HUDEP-2 (cell line): Measurements from ENCODE around the gene MTA2.

Source experiments
- DNase-seq, 76 experiments: peaks; one replicate each; lab custom pipeline; 2025; ENCODE audit not compliant: unreplicated experiment in 76 of 76; lab: John Stamatoyannopoulos, UW

Gene MTA2

GRCh38 chr11:62613291-62613778, 11.7 kb upstream of the MTA2 start:
- DNase-seq, result no peak

DNA sequence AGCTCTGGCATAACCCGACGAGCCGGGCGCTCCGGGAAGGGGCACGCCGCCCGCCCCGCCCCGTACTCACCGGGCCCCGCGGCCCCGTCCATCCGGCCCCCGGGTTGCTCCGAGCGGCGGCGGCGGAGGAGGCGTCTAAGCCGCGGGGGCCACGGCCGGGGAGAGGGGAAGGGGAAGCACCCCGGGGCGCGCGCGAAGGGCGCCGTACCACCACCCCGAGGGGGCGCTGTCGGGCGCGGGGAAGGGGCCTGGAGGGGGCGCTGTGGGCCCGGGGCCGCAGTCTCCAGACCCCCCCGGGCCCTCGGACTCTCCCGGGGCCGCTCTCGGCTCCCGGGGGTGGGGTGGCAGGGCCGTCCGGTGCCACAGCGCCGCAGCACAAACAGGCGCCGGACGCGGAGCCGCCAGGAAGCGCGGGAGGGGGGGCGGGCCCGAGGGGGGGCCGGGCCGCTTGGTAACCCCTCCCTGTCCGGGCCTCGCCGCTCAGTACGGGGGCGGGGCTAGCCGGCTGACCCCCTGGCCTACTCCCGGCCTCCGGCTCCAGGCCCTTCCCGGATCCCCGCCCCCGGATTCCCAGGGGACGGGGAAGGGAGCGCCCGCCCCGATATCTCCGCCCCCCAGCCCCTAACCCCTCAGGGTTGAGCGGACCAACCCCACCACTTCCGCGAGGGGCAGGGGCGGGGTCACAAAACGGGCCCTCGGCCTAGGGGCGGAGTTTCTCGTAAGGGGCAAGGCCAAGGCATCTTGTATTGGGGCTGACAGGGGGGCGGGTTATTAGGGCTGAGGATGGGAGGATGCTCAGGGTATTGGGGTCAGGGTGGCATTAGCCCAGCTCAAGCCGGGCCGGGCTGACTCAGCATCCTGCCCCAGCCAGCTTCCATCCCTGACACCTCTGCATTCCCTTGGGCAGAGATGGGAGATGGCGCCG, 11.0 kb upstream of the MTA2 start, which contains the start of the genes EML3 and ROM1:
Gene EML3, minus strand, starts transcription at position 410 of the 925 bp plus-strand sequence. Its CDS starts 318 bp downstream, at position 92.
Gene ROM1, plus strand, starts transcription at position 892 of the 925 bp plus-strand sequence. Its CDS starts 25 bp downstream, at position 917.
- DNase-seq, result peak in 66 of 76 experiments; percentile 37 to 92 (median 75)

DNA sequence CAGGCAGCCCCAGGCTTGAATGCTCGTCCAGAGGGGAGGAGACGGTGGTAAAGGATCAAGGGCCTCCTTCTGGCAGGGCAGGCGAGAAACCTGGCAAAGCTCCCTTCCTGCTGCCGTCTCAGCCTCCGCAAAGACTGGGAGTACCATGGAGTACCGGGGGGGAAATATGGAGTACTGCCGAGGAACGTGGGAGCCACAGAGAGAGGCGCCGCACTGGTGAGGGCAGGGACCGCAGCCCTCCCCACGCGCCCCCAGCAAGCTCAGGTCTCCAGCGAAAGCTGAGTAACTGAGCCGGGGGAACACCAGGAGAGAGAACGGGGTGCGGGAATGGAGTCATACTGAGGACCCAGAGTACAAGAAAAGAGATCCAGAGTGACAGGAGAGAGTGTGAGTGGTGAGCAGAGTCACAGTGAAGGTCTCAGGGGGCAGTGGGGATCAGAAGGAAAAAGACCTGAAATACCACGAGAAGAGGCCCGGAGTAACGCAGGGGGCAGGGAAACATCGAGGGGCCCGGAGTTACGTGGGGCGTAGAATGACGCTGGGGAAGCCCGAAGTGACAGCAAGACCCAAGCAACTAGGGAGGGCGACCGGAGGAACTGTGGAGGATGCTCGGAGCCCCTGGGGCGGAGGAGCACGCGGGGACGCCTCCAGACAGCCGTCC, 10.2 kb upstream of the MTA2 start:
- DNase-seq, result peak in 26 of 76 experiments; percentile 7 to 68 (median 38)

DNA sequence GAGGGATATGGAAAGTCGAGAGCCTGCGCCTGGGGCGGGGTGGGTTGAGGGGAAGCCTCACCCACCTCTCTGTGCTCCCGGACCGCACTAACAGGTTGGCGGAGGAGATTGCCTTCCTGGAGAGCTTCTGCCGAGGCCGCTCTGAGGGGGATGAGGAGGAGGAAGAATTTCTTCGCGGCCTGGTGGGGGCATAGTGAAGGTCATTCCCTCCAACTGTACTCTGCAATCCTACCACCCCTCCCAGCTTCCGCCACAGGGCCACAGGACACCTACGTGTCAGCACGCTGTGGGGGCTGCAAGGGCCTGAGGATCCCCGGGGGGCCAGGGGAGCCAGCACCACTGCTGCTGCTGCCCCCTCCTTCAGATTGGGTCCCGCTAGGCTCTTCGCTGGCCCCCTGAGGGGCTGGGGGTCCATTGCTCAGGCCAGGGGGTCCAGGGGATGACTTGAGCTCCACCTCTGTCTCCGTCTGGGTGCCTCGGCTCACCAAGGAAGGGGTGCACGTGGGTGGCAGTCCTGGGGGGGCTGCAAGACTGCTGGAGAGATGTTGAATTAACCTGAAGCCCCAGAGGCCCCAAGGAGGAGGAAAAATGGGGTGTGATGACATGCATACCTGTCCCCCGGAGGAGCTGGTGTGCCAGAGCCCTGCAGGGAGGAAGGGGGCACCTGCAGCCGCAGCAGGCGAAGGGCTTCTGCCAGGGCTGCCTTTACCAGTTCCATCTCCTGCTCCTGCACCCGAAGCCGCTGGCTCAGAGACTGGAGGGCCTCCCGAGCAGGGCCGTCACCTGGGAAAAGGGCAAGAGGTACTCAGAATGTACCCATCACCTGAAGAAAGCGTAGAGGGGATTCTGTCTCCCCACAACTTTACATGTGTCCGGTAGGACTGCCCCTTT, 9.4 kb upstream of the MTA2 start:
- DNase-seq, result no peak

- no peak for DNase-seq
Observed at GRCh38 chr11:62610403-62610802, 8.7 kb upstream of the MTA2 start.

DNA sequence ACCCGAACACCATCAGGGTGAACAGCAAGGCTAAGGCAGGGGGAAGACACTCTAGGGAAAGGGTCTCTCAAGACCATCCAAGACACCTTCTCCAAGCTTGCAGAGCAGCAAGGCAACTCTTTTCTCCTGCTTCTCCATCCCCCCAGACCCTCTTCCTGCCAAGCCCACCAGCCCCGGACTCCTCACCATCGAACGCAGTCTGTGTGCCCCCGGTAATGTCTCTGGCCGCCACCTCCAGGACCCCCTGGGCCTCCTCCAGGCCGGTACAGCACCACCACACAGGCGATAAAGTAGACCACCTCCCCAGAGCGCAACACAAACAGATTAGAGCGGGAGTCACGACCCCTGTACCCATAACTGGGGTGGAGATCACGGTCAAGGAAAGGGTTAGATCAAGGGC, 7.1 kb upstream of the MTA2 start:
- DNase-seq, result no peak

DNA sequence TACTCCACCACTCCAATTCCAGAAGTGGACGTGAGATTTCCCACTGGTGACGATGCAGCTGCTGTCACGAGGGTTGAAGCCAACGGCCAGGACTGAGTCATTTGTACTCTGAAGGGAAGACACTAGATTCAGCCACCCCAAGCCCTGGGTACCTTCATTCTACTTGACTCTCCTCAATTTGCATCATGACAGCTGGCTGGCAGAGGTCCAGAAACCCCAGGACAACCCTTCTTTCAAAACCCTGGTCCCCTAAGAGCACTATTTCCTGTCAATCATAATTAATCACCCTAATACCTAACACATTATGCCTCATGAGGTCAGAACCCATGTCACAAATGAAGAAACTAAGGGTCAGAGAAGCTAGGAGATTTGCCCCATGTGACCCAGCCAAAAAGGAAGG, 6.0 kb upstream of the MTA2 start:
- DNase-seq, result peak in 2 of 76 experiments; percentile 3 to 5

- DNase-seq, result no peak
Observed at GRCh38 chr11:62605902-62606301, 4.2 kb upstream of the MTA2 start.

- DNase-seq, result no peak
Observed at GRCh38 chr11:62605467-62605866, 3.8 kb upstream of the MTA2 start.

DNA sequence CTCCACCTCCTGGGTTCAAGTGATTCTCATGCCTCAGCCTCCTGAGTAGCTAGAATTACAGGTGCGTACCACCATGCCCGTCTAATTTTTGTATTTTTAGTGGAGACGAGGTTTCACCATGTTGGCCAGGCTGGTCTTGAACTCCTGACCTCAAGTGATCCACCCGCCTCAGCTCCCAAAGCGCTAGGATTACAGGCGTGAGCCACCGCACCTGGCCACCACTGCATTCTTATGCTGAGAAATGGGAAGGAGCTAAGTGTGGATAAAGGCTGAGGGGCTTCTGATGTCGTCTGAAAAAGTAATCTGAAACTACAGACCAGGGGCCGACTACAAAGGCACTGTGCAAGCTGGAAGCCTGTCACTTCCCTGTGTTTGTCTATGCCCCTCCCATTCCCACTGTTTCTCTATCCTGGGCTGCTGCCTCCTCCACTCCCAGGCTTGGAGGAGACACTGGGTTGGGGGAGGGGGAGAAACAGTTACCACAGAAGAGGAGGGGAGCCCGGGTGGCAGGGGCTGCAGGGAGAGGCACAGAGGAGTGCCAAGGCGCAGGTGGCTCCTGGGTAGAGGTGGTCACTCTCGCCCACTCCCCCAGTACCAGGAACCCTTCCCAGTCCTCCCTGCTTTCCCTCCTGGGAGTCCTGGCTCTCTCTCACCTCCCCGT, 2.9 kb upstream of the MTA2 start:
- no peak for DNase-seq

GRCh38 chr11:62603776-62604299, 2.2 kb upstream of the MTA2 start:
- peak in 7 of 76 experiments; percentile 10 to 40 (median 25) for DNase-seq

- DNase-seq, result no peak
Observed at GRCh38 chr11:62603072-62603408, 1.4 kb upstream of the MTA2 start.

DNA sequence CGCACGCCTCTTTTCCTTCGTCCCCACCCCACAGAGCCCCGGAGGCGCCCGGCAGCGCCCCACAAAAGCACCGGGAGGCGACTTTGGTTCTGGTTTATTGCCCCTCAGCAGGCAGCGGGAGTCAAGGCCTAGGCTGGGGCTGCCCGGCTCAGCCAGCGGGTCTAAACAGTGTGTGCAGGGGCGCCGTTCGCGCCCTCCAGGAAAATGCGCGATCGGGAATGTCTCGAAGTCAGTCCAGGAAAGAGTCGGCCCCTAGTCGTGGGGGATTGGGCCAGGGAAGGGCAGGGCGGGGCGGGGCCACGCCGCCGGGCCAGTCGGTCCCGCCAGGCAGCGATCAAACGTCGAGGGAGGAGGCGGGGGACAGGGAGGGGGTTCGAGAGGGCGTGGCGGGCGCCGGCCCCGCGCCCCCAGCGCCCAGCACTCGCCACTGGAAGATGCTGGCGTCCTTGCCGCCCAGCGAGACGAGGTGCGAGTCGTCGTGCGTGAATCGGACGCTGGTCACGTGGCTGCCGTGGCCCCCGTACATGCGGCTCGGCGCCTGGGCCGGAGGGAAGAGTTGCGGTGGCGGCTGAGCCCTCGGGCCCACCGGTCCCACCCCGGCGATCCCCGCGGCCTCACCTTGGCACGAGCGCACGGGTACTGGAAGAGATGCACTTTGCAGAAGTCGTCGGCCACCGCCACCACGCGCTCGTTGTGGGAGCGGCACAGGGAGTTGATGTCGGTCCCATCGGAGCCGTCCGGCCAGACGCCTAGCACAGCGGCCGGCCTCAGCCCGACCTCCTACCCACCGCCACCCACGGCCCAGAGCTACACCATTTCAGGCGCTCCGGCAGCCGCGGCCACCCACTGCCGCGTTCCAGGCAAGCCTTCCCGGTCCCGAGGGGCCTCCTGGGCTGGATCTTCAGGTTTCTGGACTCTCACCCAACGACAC, 741 bp upstream of the MTA2 start:
- peak in 65 of 76 experiments; percentile 13 to 84 (median 58) for DNase-seq

- DNase-seq, result peak in 20 of 76 experiments; percentile 11 to 54 (median 27)
Observed at GRCh38 chr11:62601122-62601371, 618 bp downstream of the MTA2 start.

DNA sequence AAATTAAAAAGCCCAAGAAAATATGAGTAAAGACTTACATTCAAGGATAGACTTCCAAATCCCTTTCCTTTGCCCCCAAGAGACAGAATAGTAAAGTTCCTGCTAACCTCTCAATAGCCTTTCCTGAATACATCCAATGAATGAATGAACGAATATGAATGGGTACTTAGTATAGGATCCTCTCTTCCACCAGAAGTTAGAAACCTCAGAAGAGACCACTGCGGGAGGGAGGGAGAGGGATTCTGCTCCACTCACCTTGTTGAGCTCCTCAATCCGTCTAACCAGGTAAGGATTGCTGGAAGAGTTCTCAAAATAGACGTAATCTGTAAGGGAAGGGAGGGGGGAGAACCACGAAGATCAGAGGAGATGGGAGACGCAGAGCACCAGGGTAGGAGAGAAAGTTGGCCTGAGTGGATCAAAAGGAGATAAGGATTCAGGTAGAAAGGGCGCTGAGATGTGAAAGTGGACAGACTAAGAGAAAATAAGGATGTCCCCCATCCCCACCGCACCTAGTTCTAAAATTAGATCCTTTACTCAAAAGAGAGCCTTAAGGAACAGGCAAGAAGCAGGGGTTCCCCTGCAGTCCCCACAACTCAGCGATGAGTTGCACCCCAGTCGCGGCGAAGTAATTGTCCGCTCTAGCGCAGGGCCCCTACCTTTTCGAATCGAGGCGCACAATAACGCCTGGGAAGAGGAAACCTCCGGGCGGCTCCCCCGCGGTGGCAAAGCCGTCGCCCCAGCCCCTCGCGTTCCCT, 1.1 kb downstream of the MTA2 start:
- DNase-seq, result peak in 4 of 76 experiments; percentile 8 to 41 (median 22)

- peak in 6 of 76 experiments; percentile 14 to 32 (median 20) for DNase-seq
Observed at GRCh38 chr11:62599901-62600300, 1.8 kb downstream of the MTA2 start.

- peak in 75 of 76 experiments; percentile 23 to 99 (median 97) for DNase-seq
Observed at GRCh38 chr11:62599069-62599696, 2.5 kb downstream of the MTA2 start.

DNA sequence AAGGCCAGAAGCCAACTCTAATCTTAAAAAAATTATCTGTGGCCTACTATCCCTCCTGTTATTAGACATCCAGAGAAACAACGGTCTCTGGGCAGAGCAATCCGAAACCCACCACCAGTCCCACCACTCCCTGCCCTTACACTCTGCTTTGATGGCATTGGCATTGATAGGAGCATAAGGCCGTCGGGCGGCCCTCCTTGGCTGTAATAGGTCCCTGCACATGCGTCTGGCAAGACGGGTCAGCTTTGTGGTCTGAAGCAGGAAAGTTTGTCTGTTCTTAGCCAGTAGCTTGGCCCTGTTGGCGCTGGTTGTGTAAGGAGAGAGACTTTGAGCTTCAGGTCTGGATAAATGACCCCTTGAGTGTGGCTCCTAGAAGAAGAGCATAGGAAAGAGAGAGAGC, 6.5 kb downstream of the MTA2 start:
- no peak for DNase-seq
